Liver (tissue), 9 donors: ENCODE measurements around the gene ADAMTS2. TPM values are rescaled to one million over a fixed set of nuclear protein-coding genes. Genes with fewer than 3 reads are reported as not detected.

Experiments used
- DNase-seq: peaks from one replicate; pipeline ENCODE4 v3.0.0-alpha.2; 2017; ENCODE audit warnings: low spot score
- H3K27ac ChIP-seq, 2 donors: one replicate each; pipeline ENCODE4 v1.7.0; 2013; ENCODE audit warnings: inconsistent platforms in 2 of 2, low read length in 2 of 2, control low read depth in 1 of 2, low read depth in 1 of 2, mild to moderate bottlenecking in 1 of 2
- H3K27me3 ChIP-seq, 4 donors: one replicate each; pipeline versions ENCODE4 v1.6.1 to v1.7.0; 2013; ENCODE audit warnings: low read length in 3 of 4, inconsistent platforms in 1 of 4, mild to moderate bottlenecking in 1 of 4, moderate library complexity in 1 of 4; ENCODE audit not compliant: control insufficient read depth in 4 of 4, insufficient read depth in 4 of 4
- H3K36me3 ChIP-seq, 4 donors: one replicate each; pipeline versions ENCODE4 v1.6.1 to v1.7.0; 2013; ENCODE audit warnings: low read length in 3 of 4, mild to moderate bottlenecking in 3 of 4, low read depth in 1 of 4, moderate library complexity in 1 of 4; ENCODE audit not compliant: control insufficient read depth in 4 of 4, insufficient read depth in 3 of 4
- H3K4me1 ChIP-seq, 4 donors: one replicate each; pipeline versions ENCODE4 v1.6.1 to v1.7.0; 2013; ENCODE audit warnings: low read length in 3 of 4, mild to moderate bottlenecking in 3 of 4, moderate library complexity in 1 of 4; ENCODE audit not compliant: control insufficient read depth in 4 of 4, insufficient read depth in 4 of 4
- H3K4me3 ChIP-seq, 3 donors: one replicate each; pipeline versions ENCODE4 v1.6.1 to v1.7.0; 2013; ENCODE audit warnings: low read length in 3 of 3, control low read depth in 1 of 3, low read depth in 1 of 3, mild to moderate bottlenecking in 1 of 3
- H3K9ac ChIP-seq, 2 donors: one replicate each; pipeline ENCODE4 v1.7.0; 2013; ENCODE audit warnings: low read length in 2 of 2, mild to moderate bottlenecking in 2 of 2, moderate library complexity in 2 of 2, control low read depth in 1 of 2, low read depth in 1 of 2
- H3K9me3 ChIP-seq, 4 donors: one replicate each; pipeline versions ENCODE4 v1.6.1 to v1.7.0; 2013; ENCODE audit warnings: low read length in 3 of 4; ENCODE audit not compliant: control insufficient read depth in 4 of 4
- EGR1 ChIP-seq, 2 donors: IDR thresholded peaks; 2 replicates each; pipeline ENCODE4 v1.6.1; 2016 to 2018; ENCODE audit warnings: antibody characterized with exemption in 2 of 2, low read depth in 2 of 2
- GABPA ChIP-seq, 2 donors: IDR thresholded peaks in 1 of 2; conservative IDR thresholded peaks in 1 of 2; 2 replicates each; pipeline ENCODE4 v1.6.1; 2016; ENCODE audit warnings: antibody characterized with exemption in 2 of 2, mild to moderate bottlenecking in 1 of 2, moderate library complexity in 1 of 2
- HNF4A ChIP-seq, 2 donors: conservative IDR thresholded peaks; 2 replicates each; pipeline ENCODE4 v1.6.1; 2016; ENCODE audit warnings: antibody characterized with exemption in 2 of 2, mild to moderate bottlenecking in 2 of 2
- HNF4G ChIP-seq: IDR thresholded peaks from 2 replicates; pipeline ENCODE4 v1.6.1; 2016; ENCODE audit warnings: antibody characterized with exemption
- JUND ChIP-seq, 2 donors: IDR thresholded peaks; 2 replicates each; pipeline ENCODE4 v1.6.1; 2016; ENCODE audit warnings: antibody characterized with exemption in 2 of 2
- NR2F2 ChIP-seq: IDR thresholded peaks from 2 replicates; pipeline ENCODE4 v1.6.1; 2016; ENCODE audit warnings: antibody characterized with exemption
- RAD21 ChIP-seq, 2 donors: IDR thresholded peaks; 2 replicates each; pipeline ENCODE4 v1.6.1; 2016; ENCODE audit warnings: antibody characterized with exemption in 2 of 2, mild to moderate bottlenecking in 2 of 2
- RXRA ChIP-seq, 2 donors: IDR thresholded peaks; 2 replicates each; pipeline ENCODE4 v1.6.1; 2017 to 2018; ENCODE audit warnings: antibody characterized with exemption in 2 of 2, mild to moderate bottlenecking in 1 of 2
- TAF1 ChIP-seq: conservative IDR thresholded peaks from 2 replicates; pipeline ENCODE4 v1.6.1; 2016; ENCODE audit warnings: antibody characterized with exemption, mild to moderate bottlenecking
- YY1 ChIP-seq: IDR thresholded peaks from 2 replicates; pipeline ENCODE4 v1.6.1; 2016; ENCODE audit warnings: antibody characterized with exemption, mild to moderate bottlenecking
- WGBS: extraction: QIAGEN DNeasy Blood & Tissue Kit; methylation state at CpG from one replicate; pipeline ENCODE4 v1.1.7; 2013; 5-methylcytosine and 5-hydroxymethylcytosine counted together
- polyA plus RNA-seq, 2 donors: library from polyadenylated mRNA; stranded (reverse) in 1 of 2; unstranded in 1 of 2; fragments of 200-250 nt in 1 of 2; fragments of >200 nt in 1 of 2; fragmentation: Nextera tagmentation in 1 of 2; extraction: Ambion mirVana in 1 of 2; gene quantifications; one replicate each; pipeline versions ENCODE4 v1.2.1 to v1.2.3, GENCODE V29; 2013 to 2015
- total RNA-seq, 2 donors: library from RNA; depleted of rRNA; stranded (reverse); fragments of >200 nt; gene quantifications; one replicate each; pipeline ENCODE4 v1.2.3, GENCODE V29; 2014
- TF ChIP-seq, protein P1 (sequence below): IDR thresholded peaks from 2 replicates; pipeline ENCODE4 v1.6.1; 2016; ENCODE audit warnings: antibody characterized with exemption
- TF ChIP-seq, protein P2 (sequence below): IDR thresholded peaks from 2 replicates; pipeline ENCODE4 v1.6.1; 2016; ENCODE audit warnings: antibody characterized with exemption
- TF ChIP-seq, protein P3 (sequence below): IDR thresholded peaks from 2 replicates; pipeline ENCODE4 v1.6.1; 2016; ENCODE audit warnings: antibody characterized with exemption
- TF ChIP-seq, protein P4 (sequence below): fragments of 150-350 bp; IDR thresholded peaks from 2 replicates; pipeline ENCODE4 v1.5.1; 2017; ENCODE audit warnings: improper control_type of control experiment, low read depth, low read length; ENCODE audit not compliant: missing input control
- TF ChIP-seq, protein P5 (sequence below): IDR thresholded peaks from 2 replicates; pipeline ENCODE4 v1.6.1; 2016; ENCODE audit warnings: antibody characterized with exemption, mild to moderate bottlenecking
- donor health status: healthy.
- donor health status: healthy.
- donor health status: healthy.
- donor health status: healthy.
- donor health status: healthy.

ADAMTS2 gene
- total and polyA plus RNA-seq, 4 donors = 2.7 to 24.3 (median 12.0) TPM

DNA sequence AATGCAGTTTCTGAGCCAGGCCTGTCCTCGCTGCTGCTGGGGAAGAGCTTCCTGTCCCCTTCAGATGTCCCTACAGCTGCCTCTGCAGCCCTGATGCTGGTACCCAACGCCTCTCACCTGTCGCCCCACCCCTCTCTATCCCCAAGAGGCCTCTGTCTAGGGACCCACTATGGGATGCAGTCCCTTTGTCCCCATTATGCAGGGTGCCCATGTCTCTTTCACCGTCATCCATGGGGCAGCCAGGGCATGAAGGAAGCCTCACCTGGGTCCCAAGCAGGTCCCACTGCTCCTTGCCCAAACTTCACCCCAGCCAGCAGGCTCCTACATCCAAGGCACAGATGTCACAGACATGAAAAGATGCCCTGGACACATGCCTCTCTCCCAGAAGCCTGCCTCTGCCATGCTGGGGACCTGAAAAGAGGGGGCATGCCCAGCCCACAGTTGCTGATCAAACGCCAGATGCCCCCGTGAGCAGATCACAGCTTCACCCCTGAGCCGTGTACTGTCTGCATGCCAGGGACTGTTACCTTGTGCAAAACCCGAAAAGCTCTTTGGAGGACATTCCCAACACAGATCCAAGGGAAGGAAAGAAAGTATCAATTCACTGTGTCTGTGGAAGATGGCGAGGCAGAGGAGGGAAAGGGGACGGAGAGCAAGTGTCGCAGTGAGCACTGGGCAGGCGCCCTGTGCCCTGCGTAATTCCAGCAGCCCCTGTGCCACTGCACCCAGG lies 81.0 kb downstream of the ADAMTS2 start:
- no peak for DNase-seq
- 83% methylated on average over 13 of the region's 13 CpGs for WGBS
- H3K9ac ChIP-seq = no peak overlapping the region
- no peak for TF ChIP-seq RAD21 (IDR thresholded peaks at IDR 0.05)
- TF ChIP-seq NR2F2 = no peak
- TF ChIP-seq, protein P1, sequence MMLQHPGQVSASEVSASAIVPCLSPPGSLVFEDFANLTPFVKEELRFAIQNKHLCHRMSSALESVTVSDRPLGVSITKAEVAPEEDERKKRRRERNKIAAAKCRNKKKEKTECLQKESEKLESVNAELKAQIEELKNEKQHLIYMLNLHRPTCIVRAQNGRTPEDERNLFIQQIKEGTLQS = no peak
- no peak for TF ChIP-seq HNF4G
- H3K4me1 ChIP-seq = peaks cover 0 to 18% (median 15%) of the 10 kb centered on the region in 4 donors
- H3K4me3 ChIP-seq = no peak overlapping the region
- no peaks in the 10 kb centered on the region for H3K9me3 ChIP-seq
- peak overlapping the region; percentile 7 to 9 for H3K27ac ChIP-seq
- no peaks in the 10 kb centered on the region for H3K27me3 ChIP-seq
- no peaks in the 10 kb centered on the region for H3K36me3 ChIP-seq

DNA sequence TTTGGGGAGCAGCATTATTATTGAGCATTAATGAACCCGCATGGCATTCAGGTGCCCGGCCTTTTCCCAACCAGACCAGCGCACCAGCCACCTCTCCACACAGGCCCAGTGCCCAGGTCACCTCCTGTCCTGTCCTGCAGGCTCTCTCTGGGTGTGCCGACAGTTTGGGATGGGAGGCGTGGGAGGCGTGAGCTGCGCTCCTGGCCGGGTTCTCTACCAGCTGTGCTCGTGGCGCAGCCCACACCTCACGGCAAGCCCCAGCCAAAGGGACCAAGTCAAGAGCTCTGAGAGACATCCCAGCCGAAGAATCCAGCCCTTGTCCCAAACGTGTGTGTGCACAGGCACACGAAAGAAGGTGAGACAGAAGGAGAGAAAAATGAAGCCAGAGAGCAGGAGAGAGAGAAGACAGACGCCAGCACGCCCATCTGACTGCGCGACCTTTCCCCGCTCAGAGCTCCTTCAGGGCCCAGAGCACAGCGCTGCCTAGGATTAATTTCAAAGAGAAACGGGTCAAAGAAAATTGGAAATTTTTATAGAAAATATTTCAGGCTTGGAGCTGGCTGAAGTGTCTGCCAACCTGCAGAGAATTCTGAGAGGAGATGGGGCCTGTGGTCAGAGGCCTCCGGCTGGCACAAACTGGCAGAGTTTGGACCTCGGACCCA lies 81.7 kb downstream of the ADAMTS2 start:
- TF ChIP-seq YY1 (no peak), NR2F2 (no peak), HNF4G (no peak), EGR1 (IDR thresholded peaks at IDR 0.05; ENCODE audit: low read depth in 2 of 2) (no peak), TAF1 (no peak), HNF4A (conservative IDR thresholded peaks at IDR 0.05) (no peak)
- TF ChIP-seq, protein P2, sequence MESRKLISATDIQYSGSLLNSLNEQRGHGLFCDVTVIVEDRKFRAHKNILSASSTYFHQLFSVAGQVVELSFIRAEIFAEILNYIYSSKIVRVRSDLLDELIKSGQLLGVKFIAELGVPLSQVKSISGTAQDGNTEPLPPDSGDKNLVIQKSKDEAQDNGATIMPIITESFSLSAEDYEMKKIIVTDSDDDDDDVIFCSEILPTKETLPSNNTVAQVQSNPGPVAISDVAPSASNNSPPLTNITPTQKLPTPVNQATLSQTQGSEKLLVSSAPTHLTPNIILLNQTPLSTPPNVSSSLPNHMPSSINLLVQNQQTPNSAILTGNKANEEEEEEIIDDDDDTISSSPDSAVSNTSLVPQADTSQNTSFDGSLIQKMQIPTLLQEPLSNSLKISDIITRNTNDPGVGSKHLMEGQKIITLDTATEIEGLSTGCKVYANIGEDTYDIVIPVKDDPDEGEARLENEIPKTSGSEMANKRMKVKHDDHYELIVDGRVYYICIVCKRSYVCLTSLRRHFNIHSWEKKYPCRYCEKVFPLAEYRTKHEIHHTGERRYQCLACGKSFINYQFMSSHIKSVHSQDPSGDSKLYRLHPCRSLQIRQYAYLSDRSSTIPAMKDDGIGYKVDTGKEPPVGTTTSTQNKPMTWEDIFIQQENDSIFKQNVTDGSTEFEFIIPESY = no peak
- TF ChIP-seq, protein P3, sequence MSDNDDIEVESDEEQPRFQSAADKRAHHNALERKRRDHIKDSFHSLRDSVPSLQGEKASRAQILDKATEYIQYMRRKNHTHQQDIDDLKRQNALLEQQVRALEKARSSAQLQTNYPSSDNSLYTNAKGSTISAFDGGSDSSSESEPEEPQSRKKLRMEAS = no peak
- Histone ChIP-seq H3K36me3 (no peaks in the 10 kb centered on the region), H3K4me3 (no peak overlapping the region), H3K27ac (no peak overlapping the region), H3K9me3 (no peaks in the 10 kb centered on the region), H3K9ac (no peak overlapping the region), H3K4me1 (peaks cover 0 to 18% (median 15%) of the 10 kb centered on the region in 4 donors), H3K27me3 (no peaks in the 10 kb centered on the region)
- 88% methylated on average over 23 of the region's 23 CpGs for WGBS
- no peak for DNase-seq

DNA sequence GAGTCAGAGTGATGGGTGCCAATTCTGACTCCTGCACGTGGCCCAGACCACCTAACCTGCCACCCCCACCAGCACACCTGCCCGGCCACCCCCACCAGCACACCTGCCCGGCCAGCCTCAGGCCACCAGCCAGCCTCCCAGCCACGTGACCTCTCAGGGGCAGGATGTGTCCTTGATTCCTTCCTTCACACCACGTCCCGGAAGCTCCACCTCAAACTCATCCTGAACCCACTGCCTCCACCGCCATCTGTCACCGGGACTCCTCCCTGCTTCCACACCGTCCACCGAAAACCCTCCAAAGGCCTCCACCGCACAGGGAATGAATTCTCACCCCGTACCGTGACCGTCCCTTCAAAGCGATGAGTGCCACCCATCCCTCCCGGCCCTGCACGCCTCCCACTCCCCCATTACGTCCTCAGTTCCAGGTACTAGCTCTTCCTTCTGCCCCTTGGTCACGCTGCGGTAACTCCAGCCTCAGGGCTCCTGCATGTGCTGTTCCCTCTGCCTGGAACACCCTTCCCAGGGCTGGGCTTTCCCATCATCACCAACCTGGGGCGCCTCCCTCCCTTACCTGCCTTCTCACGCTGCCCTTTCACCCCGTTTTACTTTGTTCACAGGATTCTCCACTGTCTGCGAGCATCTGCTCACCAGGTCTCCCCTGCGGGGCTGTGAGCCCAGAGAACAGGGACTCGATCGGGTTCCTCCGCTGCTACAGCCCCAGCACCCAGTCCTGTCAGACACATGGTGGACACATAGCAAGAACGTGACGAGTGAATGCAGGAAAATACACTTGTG lies 82.9 kb downstream of the ADAMTS2 start:
- H3K9me3 ChIP-seq = no peaks in the 10 kb centered on the region
- WGBS = 88% methylated on average over 30 of the region's 30 CpGs
- no peaks in the 10 kb centered on the region for H3K27me3 ChIP-seq
- DNase-seq = no peak
- peaks cover 0 to 18% (median 15%) of the 10 kb centered on the region in 4 donors for H3K4me1 ChIP-seq
- no peak overlapping the region for H3K4me3 ChIP-seq
- no peak overlapping the region for H3K9ac ChIP-seq
- H3K27ac ChIP-seq = peak overlapping the region in 1 of 2 donors; percentile 3
- no peaks in the 10 kb centered on the region for H3K36me3 ChIP-seq
- TF ChIP-seq YY1 (no peak), GABPA (IDR thresholded peaks at IDR 0.05 in 1 of 2, conservative IDR thresholded peaks at IDR 0.05 in 1 of 2) (no peak), HNF4G (no peak), RXRA (IDR thresholded peaks at IDR 0.05) (no peak), JUND (IDR thresholded peaks at IDR 0.05) (no peak), TAF1 (no peak), EGR1 (IDR thresholded peaks at IDR 0.05; ENCODE audit: low read depth in 2 of 2) (no peak)
- TF ChIP-seq, protein P4, sequence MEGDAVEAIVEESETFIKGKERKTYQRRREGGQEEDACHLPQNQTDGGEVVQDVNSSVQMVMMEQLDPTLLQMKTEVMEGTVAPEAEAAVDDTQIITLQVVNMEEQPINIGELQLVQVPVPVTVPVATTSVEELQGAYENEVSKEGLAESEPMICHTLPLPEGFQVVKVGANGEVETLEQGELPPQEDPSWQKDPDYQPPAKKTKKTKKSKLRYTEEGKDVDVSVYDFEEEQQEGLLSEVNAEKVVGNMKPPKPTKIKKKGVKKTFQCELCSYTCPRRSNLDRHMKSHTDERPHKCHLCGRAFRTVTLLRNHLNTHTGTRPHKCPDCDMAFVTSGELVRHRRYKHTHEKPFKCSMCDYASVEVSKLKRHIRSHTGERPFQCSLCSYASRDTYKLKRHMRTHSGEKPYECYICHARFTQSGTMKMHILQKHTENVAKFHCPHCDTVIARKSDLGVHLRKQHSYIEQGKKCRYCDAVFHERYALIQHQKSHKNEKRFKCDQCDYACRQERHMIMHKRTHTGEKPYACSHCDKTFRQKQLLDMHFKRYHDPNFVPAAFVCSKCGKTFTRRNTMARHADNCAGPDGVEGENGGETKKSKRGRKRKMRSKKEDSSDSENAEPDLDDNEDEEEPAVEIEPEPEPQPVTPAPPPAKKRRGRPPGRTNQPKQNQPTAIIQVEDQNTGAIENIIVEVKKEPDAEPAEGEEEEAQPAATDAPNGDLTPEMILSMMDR = no peak
- TF ChIP-seq, protein P3 = no peak
- TF ChIP-seq, protein P1 = no peak
- TF ChIP-seq, protein P5, sequence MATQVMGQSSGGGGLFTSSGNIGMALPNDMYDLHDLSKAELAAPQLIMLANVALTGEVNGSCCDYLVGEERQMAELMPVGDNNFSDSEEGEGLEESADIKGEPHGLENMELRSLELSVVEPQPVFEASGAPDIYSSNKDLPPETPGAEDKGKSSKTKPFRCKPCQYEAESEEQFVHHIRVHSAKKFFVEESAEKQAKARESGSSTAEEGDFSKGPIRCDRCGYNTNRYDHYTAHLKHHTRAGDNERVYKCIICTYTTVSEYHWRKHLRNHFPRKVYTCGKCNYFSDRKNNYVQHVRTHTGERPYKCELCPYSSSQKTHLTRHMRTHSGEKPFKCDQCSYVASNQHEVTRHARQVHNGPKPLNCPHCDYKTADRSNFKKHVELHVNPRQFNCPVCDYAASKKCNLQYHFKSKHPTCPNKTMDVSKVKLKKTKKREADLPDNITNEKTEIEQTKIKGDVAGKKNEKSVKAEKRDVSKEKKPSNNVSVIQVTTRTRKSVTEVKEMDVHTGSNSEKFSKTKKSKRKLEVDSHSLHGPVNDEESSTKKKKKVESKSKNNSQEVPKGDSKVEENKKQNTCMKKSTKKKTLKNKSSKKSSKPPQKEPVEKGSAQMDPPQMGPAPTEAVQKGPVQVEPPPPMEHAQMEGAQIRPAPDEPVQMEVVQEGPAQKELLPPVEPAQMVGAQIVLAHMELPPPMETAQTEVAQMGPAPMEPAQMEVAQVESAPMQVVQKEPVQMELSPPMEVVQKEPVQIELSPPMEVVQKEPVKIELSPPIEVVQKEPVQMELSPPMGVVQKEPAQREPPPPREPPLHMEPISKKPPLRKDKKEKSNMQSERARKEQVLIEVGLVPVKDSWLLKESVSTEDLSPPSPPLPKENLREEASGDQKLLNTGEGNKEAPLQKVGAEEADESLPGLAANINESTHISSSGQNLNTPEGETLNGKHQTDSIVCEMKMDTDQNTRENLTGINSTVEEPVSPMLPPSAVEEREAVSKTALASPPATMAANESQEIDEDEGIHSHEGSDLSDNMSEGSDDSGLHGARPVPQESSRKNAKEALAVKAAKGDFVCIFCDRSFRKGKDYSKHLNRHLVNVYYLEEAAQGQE = no peak
